Measurements from ENCODE around the gene OR2A42. TPM values are rescaled to one million over a fixed set of nuclear protein-coding genes. Genes with fewer than 3 reads are reported as not detected.
"Not testable (repeated sequence)": the region's sequence is repeated elsewhere in the genome, so short reads cannot be mapped to it uniquely, and the experiment has no call there.

OR2A42 gene
- total RNA-seq, 8 experiments from 2014 or later: 0.10 to 0.52 (median 0.27) TPM; not detected in 4

DNA sequence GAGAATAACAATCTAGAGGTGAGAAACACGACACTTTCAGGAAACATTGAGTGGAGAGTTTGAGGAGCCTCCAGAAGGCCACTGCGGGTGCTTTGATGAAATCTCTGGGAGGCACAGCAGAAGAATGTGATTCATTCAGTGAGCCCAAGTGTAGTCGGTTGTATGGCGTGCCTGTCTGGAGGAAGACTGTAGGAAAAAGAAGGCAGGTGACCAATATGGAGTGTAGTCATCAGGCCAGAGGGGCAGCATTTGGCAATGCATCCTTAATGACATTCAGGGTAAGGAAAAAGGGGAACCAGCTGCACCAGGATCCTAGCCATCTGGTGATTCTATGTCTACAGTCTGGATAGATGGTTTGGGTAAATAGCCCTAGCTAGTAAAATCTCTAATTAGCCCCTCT, 12.9 kb upstream of the OR2A42 start:
- WGBS, 10 experiments: no CpG with 5 or more reads among the region's 4 CpGs
- ATAC-seq (replicated peaks in 6 of 8); H3K4me1 ChIP-seq (replicated peaks in 1 of 2); H3K27ac ChIP-seq; H3K4me3 ChIP-seq; in situ Hi-C loops (cut with MboI; ENCODE audit: low pct_unique_long_range_greater_than_20kb in 2 of 9, low sequenced_read_pairs in 9 of 9, unreplicated experiment in 9 of 9): not testable (repeated sequence)

- ATAC-seq (replicated peaks in 6 of 8): peak in 3 of 8 experiments; percentile 30 to 92 (median 67)
- no CpG with 5 or more reads among the region's 1 CpG for WGBS, 10 experiments
- H3K4me3 ChIP-seq; H3K4me1 ChIP-seq (replicated peaks in 1 of 2); in situ Hi-C loops (cut with MboI; ENCODE audit: low pct_unique_long_range_greater_than_20kb in 2 of 9, low sequenced_read_pairs in 9 of 9, unreplicated experiment in 9 of 9); H3K27ac ChIP-seq: not testable (repeated sequence)
These were observed 8.4 kb upstream of the OR2A42 start for GRCh38 chr7:144247674-144248330.

DNA sequence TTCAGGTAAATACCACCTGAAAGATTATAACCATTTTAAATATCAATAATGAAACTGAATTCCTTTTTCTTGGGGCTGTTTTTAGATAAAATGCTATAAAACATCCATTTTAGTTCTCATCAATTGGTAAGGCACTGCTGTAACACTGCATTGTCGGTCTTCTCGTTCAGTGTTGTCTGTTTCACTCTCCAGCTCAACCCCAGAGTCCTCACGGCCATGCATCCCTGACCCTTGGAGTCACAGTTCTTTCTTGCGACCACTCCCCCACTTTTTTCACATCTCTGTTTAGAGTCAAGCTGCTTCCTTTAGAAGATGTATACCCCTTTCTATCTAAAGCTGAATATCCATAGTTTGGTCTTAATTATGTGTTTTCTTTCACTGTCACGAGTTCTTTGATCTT, 7.6 kb upstream of the OR2A42 start:
- H3K4me3 ChIP-seq; in situ Hi-C loops (cut with MboI; ENCODE audit: low pct_unique_long_range_greater_than_20kb in 2 of 9, low sequenced_read_pairs in 9 of 9, unreplicated experiment in 9 of 9); ATAC-seq (replicated peaks in 6 of 8); H3K27ac ChIP-seq; H3K4me1 ChIP-seq (replicated peaks in 1 of 2): not testable (repeated sequence)
- no CpG with 5 or more reads among the region's 5 CpGs for WGBS, 10 experiments

- H3K4me3 ChIP-seq; in situ Hi-C loops (cut with MboI; ENCODE audit: low pct_unique_long_range_greater_than_20kb in 2 of 9, low sequenced_read_pairs in 9 of 9, unreplicated experiment in 9 of 9); H3K27ac ChIP-seq; H3K4me1 ChIP-seq (replicated peaks in 1 of 2); ATAC-seq (replicated peaks in 6 of 8): not testable (repeated sequence)
- WGBS, 10 experiments: no CpG with 5 or more reads among the region's 2 CpGs
These were observed 6.0 kb upstream of the OR2A42 start for GRCh38 chr7:144245372-144245771.

GRCh38 chr7:144238530-144239082, 799 bp downstream of the OR2A42 start:
- H3K4me1 ChIP-seq (replicated peaks in 1 of 2); in situ Hi-C loops (cut with MboI; ENCODE audit: low pct_unique_long_range_greater_than_20kb in 2 of 9, low sequenced_read_pairs in 9 of 9, unreplicated experiment in 9 of 9); H3K27ac ChIP-seq; H3K4me3 ChIP-seq; ATAC-seq (replicated peaks in 6 of 8): not testable (repeated sequence)
- WGBS, 10 experiments: no CpG with 5 or more reads among the region's 2 CpGs

- H3K27ac ChIP-seq; H3K4me1 ChIP-seq (replicated peaks in 1 of 2); H3K4me3 ChIP-seq; ATAC-seq (replicated peaks in 6 of 8); in situ Hi-C loops (cut with MboI; ENCODE audit: low pct_unique_long_range_greater_than_20kb in 2 of 9, low sequenced_read_pairs in 9 of 9, unreplicated experiment in 9 of 9): not testable (repeated sequence)
- WGBS, 10 experiments: no CpG with 5 or more reads among the region's 1 CpG
These were observed 6.4 kb downstream of the OR2A42 start for GRCh38 chr7:144233039-144233438.

- no CpG with 5 or more reads among the region's 2 CpGs for WGBS, 10 experiments
- H3K4me1 ChIP-seq (replicated peaks in 1 of 2); ATAC-seq (replicated peaks in 6 of 8); H3K27ac ChIP-seq; in situ Hi-C loops (cut with MboI; ENCODE audit: low pct_unique_long_range_greater_than_20kb in 2 of 9, low sequenced_read_pairs in 9 of 9, unreplicated experiment in 9 of 9); H3K4me3 ChIP-seq: not testable (repeated sequence)
These were observed 8.4 kb downstream of the OR2A42 start for GRCh38 chr7:144231027-144231426.

DNA sequence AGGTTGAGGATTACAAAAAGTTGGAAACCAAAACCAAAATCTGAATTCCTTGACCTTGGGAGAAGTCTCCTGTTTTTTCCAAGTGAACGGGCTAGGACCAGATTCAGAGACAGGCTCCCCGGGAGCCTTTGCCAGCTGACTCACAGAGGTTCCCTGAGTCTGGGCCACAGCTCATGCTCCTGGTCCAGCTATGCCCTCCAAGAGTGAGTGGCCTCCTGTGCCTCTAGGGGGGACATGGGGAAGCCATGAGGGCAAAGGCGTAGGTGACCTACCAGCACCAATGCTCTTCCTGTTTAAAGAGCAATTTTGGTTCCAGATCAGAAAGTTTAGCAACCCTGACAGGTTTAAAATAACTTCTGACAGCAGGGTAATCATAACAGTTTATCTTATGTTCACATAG, 10.6 kb downstream of the OR2A42 start:
- H3K27ac ChIP-seq; in situ Hi-C loops (cut with MboI; ENCODE audit: low pct_unique_long_range_greater_than_20kb in 2 of 9, low sequenced_read_pairs in 9 of 9, unreplicated experiment in 9 of 9); H3K4me1 ChIP-seq (replicated peaks in 1 of 2); H3K4me3 ChIP-seq; ATAC-seq (replicated peaks in 6 of 8): not testable (repeated sequence)
- WGBS, 10 experiments: no CpG with 5 or more reads among the region's 3 CpGs

- ATAC-seq (replicated peaks in 6 of 8); H3K27ac ChIP-seq; H3K4me1 ChIP-seq (replicated peaks in 1 of 2); H3K4me3 ChIP-seq; in situ Hi-C loops (cut with MboI; ENCODE audit: low pct_unique_long_range_greater_than_20kb in 2 of 9, low sequenced_read_pairs in 9 of 9, unreplicated experiment in 9 of 9): not testable (repeated sequence)
- WGBS, 10 experiments: 67% methylated on average over 2 of the region's 4 CpGs; no CpG with 5 or more reads in 9 of the 10 experiments
These were observed 12.5 kb downstream of the OR2A42 start for GRCh38 chr7:144226866-144227265.

- H3K4me1 ChIP-seq (replicated peaks in 1 of 2); ATAC-seq (replicated peaks in 6 of 8); H3K27ac ChIP-seq; H3K4me3 ChIP-seq; in situ Hi-C loops (cut with MboI; ENCODE audit: low pct_unique_long_range_greater_than_20kb in 2 of 9, low sequenced_read_pairs in 9 of 9, unreplicated experiment in 9 of 9): not testable (repeated sequence)
These were observed 15.7 kb downstream of the OR2A42 start for GRCh38 chr7:144223675-144224074.

DNA sequence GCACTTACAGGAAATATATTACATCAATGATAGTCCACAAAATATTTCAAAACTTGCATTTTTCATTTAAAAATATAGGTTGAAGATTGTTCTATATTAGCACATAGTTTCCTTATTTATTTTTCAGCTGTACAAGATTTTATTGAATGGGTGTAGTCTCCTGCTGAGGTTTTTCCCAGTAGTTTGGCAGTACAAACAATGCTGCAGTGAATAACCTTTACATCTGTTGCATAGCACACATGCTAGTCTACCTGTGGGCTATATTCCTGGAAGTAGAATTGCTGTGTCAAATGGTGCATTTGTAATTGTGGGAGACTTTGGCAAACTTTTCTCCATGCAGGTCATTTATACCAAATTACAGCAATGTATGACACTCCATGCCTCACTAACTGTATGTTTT, 18.9 kb downstream of the OR2A42 start:
- H3K27ac ChIP-seq; H3K4me1 ChIP-seq (replicated peaks in 1 of 2); H3K4me3 ChIP-seq; ATAC-seq (replicated peaks in 6 of 8); in situ Hi-C loops (cut with MboI; ENCODE audit: low pct_unique_long_range_greater_than_20kb in 2 of 9, low sequenced_read_pairs in 9 of 9, unreplicated experiment in 9 of 9): not testable (repeated sequence)

DNA sequence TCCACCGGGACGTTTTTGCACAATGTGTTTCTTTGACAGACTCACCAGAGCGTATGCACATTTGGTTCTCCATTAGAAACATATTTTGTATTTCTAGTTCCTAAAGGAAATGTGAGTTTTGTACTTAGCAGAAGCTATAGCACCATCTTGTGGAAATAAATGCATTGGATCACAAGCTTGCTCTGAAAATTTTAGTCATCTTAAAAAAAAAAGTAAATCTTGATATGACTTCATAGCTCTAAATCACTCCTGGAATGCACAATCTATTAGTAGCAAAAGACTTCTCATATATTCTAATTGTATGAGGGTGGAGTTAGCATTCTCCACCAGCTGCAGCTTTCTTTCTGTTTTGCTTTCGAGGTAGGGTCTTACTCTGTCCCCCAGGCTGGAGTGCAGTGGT, 20.3 kb downstream of the OR2A42 start:
- in situ Hi-C loops (cut with MboI; ENCODE audit: low pct_unique_long_range_greater_than_20kb in 2 of 9, low sequenced_read_pairs in 9 of 9, unreplicated experiment in 9 of 9): not testable (repeated sequence)
- ATAC-seq (replicated peaks in 6 of 8): peak in 7 of 8 experiments; percentile 25 to 93 (median 46)
- WGBS, 10 experiments: no CpG with 5 or more reads among the region's 4 CpGs

DNA sequence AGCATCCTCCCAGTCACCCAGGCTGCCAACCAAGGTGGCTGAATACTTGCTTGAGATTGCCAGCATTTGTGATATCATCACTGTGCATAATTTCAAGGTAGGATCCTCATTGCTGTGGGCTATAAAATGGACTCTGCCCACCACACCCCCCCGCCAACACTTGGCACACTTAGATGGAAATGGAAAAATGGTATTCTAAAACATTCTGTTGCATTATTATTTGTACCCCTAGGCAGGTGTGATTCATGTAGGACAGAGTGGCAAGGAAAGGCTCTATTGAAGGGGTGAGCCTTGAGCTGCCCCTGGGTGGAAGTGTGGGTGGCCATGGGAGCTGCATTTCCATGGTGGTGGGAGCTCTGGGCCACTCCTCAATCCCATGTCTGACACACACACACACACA, 20.8 kb downstream of the OR2A42 start:
- H3K27ac ChIP-seq; in situ Hi-C loops (cut with MboI; ENCODE audit: low pct_unique_long_range_greater_than_20kb in 2 of 9, low sequenced_read_pairs in 9 of 9, unreplicated experiment in 9 of 9); H3K4me3 ChIP-seq; H3K4me1 ChIP-seq (replicated peaks in 1 of 2): not testable (repeated sequence)
- 100% methylated on average over 1 of the region's 1 CpG; no CpG with 5 or more reads in 9 of the 10 experiments for WGBS, 10 experiments
- peak in 1 of 8 experiments; percentile 7 for ATAC-seq (replicated peaks in 6 of 8)

More for the DNA sequence above, 20.3 kb downstream of the OR2A42 start:
- H3K27ac ChIP-seq; H3K4me3 ChIP-seq; H3K4me1 ChIP-seq (replicated peaks in 1 of 2): not testable (repeated sequence)

- H3K4me1 ChIP-seq (replicated peaks in 1 of 2); ATAC-seq (replicated peaks in 6 of 8); H3K27ac ChIP-seq; in situ Hi-C loops (cut with MboI; ENCODE audit: low pct_unique_long_range_greater_than_20kb in 2 of 9, low sequenced_read_pairs in 9 of 9, unreplicated experiment in 9 of 9); H3K4me3 ChIP-seq: not testable (repeated sequence)
These were observed 22.2 kb downstream of the OR2A42 start for GRCh38 chr7:144217200-144217599.
